Retinal pigment epithelial cell (primary cell): Measurements from ENCODE around the gene PPP1R3G.
"Not testable (repeated sequence)": the region's sequence is repeated elsewhere in the genome, so short reads cannot be mapped to it uniquely, and the experiment has no call there.

ENCODE experiments used
- DNase-seq: peaks from one replicate; pipeline ENCODE4 v3.0.0-alpha.2; 2010; ENCODE audit warnings: low read depth
- H3K4me3 ChIP-seq: 2 replicates; pipeline ENCODE4 v1.5.1; 2011; ENCODE audit warnings: mild to moderate bottlenecking, low read length, control low read depth, moderate library complexity
- TF ChIP-seq, protein P1 (sequence below): conservative IDR thresholded peaks from 2 replicates; pipeline ENCODE4 v1.5.1; 2011; ENCODE audit warnings: low read depth, low read length, control low read depth, inconsistent platforms

Gene PPP1R3G

DNA sequence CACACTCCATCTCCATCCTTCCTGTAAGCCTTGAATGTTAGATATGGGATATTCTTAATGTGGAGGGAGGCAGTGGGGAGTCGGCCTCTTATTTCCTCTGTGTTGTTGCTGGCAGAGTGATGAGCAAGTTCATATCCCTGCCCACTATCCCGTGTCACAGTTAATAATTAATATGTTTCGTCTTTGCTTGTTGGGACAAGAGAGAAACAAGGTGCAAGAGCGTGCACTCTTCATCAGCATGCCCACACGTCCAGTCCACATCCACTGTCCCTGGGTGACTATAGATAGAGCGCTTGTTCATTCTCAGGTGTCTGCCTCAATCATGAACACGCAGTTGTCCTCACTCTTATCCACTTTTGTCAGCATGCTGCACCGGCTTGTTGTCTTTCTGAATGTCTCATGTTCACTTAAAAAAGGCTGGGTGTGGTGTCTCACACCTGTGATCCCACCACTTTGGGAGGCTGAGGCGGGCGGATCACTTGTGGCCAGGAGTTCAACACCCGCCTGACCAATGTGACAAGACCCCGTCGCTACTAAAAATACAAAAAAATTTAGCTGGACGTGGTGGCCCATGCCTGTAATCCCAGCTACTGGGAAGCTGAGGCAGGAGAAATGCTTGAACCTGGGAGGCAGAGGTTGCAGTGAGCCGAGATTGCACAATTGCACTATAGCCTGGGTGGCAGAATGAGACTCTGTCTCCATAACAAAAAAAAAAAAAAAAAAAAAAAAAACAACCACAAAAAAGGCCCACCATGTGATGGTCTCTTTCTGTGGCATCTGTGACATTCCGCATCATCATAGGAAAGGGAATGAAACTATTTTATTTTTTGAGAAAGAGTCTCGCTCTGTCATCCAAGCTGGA is 34.2 kb downstream of the PPP1R3G start:
- no peak for DNase-seq
- TF ChIP-seq, protein P1, sequence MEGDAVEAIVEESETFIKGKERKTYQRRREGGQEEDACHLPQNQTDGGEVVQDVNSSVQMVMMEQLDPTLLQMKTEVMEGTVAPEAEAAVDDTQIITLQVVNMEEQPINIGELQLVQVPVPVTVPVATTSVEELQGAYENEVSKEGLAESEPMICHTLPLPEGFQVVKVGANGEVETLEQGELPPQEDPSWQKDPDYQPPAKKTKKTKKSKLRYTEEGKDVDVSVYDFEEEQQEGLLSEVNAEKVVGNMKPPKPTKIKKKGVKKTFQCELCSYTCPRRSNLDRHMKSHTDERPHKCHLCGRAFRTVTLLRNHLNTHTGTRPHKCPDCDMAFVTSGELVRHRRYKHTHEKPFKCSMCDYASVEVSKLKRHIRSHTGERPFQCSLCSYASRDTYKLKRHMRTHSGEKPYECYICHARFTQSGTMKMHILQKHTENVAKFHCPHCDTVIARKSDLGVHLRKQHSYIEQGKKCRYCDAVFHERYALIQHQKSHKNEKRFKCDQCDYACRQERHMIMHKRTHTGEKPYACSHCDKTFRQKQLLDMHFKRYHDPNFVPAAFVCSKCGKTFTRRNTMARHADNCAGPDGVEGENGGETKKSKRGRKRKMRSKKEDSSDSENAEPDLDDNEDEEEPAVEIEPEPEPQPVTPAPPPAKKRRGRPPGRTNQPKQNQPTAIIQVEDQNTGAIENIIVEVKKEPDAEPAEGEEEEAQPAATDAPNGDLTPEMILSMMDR: no peak
- no peak overlapping the region for H3K4me3 ChIP-seq

DNA sequence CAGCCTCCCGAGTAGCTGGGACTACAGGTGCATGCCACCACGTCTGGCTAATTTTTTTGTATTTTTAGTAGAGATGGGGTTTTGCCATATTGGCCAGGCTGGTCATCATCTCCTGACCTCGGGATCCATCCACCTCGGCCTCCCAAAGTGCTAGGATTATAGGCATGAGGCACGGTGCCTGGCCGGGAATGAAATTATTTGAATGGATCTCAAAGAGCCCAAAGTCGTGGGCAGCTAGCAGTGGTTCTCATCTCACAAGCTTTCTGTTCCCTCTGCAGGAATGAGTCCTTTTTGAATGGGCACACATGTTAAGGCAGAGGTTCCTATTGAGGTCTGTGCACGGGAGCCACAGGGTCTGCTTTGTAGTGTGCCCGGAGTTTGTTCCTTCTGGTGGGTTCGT is 34.9 kb downstream of the PPP1R3G start:
- TF ChIP-seq, protein P1: no peak
- no peak overlapping the region for H3K4me3 ChIP-seq
- no peak for DNase-seq

DNA sequence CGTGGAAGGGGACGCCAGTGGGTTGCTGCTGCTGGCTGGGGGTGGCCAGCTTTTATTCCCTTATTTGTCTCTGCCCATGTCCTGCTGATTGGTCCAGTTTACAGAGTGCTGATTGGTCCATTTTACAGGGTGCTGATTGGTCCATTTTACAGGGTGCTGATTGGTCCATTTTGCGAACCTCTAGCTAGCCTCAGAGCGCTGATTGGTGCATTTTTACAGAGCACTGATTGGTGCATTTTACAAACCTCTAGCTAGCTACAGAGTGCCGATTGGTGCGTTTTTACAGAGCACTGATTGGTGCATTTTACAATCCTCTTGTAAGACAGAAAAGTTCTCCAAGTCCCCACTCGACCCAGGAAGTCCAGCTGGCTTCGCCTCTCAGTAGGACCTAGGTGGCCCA is 35.4 kb downstream of the PPP1R3G start:
- DNase-seq, H3K4me3 ChIP-seq: not testable (repeated sequence)

- TF ChIP-seq, protein P1: no peak
- no peak for DNase-seq
- no peak overlapping the region for H3K4me3 ChIP-seq
Measured at GRCh38 chr6:5121479-5121878, 36.3 kb downstream of the PPP1R3G start.

- DNase-seq: no peak
- TF ChIP-seq, protein P1: no peak
- no peak overlapping the region for H3K4me3 ChIP-seq
Measured at GRCh38 chr6:5121956-5122355, 36.8 kb downstream of the PPP1R3G start.

- no peak overlapping the region for H3K4me3 ChIP-seq
- TF ChIP-seq, protein P1: no peak
- no peak for DNase-seq
Measured at GRCh38 chr6:5122504-5123112, 37.5 kb downstream of the PPP1R3G start.

DNA sequence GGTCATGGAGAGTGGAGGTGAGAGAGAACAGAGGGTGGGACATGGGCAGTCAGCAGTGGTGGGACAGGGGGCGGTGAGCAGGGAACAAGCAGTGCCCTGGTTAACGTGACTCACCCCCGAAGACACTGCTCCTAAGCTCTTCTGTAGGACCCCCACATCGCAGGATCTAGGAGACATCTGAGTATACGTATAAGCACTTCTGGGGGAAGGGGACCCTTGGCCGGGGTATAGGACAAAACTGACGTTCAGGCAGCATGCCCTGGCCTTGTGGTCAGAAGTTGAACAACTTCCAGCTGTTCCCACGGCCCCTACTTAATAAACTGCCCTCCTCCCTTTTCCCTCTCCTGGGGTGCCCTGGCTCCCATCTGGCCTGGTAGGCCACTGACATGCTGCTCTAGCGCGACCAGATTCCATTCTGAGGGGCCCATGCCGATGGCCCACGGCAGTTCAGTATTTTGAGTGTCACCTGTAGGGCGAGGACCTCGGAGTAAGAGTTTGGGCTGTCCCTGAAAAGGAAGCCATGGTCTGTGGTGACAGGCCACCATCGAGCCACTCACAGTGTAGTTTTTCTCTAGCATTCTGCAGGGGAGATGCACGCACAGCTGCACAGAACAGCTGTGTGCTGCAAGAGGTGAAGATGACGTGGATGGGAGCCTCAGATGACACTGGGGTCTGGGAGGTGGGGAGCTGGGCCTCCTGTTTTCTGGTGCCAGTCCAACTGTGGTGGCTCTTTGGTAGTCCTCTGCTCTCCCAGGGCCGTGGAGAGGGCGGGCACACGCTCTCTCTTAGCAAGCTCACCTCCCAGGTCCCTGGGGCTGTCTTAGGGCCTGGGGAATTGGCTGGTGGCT is 38.4 kb downstream of the PPP1R3G start:
- no peak for DNase-seq
- TF ChIP-seq, protein P1: no peak
- H3K4me3 ChIP-seq: no peak overlapping the region
